Ovary (tissue), 3 donors: Measurements from ENCODE around the gene ODC1.

ENCODE experiments used
- POLR2A ChIP-seq: fragments of 450-650 bp; IDR thresholded peaks from one replicate; pipeline ENCODE4 v1.6.1; 2017; ENCODE audit warnings: antibody characterized with exemption, mild to moderate bottlenecking, moderate library complexity
- TF ChIP-seq, protein P1 (sequence below), 3 donors: fragments of 450-650 bp in 2 of 3; fragments of 200-600 bp in 1 of 3; IDR thresholded peaks; one replicate each; pipeline versions ENCODE4 v1.5.1 to v1.8.0; 2016 to 2022; ENCODE audit warnings: antibody characterized with exemption in 3 of 3, mild to moderate bottlenecking in 1 of 3
- donor health status: DM: no; HTN: no; CAD: no.

DNA sequence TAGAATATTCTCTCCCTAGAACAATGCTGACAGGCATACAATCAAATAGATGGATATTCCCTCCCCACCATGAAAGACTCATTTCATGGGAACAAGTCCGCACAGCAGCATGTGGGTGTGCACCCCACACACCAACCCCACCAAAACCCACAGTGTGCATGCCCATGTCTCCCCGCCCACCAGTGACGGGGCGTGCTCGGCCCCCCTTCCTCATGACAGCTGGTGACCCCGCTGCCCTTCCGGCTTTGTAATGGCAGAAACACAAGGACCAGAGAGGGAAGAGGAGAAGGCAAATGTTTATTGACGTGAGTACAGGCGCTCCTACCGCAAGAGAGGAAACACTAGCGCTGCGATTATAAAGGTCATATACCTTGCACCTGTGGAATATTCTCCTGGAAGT is 30.8 kb upstream of the ODC1 start:
- TF ChIP-seq POLR2A: no peak
- TF ChIP-seq, protein P1, sequence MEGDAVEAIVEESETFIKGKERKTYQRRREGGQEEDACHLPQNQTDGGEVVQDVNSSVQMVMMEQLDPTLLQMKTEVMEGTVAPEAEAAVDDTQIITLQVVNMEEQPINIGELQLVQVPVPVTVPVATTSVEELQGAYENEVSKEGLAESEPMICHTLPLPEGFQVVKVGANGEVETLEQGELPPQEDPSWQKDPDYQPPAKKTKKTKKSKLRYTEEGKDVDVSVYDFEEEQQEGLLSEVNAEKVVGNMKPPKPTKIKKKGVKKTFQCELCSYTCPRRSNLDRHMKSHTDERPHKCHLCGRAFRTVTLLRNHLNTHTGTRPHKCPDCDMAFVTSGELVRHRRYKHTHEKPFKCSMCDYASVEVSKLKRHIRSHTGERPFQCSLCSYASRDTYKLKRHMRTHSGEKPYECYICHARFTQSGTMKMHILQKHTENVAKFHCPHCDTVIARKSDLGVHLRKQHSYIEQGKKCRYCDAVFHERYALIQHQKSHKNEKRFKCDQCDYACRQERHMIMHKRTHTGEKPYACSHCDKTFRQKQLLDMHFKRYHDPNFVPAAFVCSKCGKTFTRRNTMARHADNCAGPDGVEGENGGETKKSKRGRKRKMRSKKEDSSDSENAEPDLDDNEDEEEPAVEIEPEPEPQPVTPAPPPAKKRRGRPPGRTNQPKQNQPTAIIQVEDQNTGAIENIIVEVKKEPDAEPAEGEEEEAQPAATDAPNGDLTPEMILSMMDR (IDR thresholded peaks at IDR 0.05): no peak
